ENCODE results near the gene TEX11.

DNA sequence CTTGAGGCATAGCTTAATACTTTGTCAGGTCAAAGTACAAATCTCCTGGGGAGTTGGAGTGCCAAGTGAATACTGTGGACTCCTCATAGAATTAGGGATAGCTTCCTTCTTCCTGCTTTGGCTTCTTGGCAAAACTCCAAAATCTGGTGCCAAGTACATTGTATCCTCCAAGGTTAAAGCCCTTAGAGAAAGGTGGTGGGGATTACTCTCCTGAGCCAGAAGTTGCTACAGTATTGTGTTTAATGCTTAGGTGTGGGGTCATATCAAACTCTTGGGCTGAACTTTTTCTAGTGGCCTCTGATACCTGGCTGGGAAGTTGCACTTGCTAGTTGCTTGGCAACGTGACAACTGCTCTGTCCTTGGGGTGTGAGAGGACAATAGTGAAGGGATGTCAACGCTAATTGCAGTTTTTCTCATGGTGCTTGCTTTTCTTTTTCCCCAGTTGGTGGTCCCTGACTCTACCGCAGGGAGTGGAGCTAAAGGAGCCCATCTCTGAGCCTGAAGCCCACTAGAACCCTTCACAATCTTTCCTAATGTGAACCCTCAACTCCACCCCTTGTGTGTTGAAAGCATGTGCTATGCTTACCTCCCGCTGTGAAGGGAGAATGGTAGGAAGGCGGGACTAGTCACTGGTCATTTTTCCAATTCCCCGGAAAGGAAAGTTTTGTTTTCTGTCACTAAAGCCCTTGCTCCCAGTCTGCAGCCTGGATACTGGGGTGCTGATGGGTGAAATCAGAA is 428.4 kb downstream of the TEX11 start:
- TF ChIP-seq, protein P1, sequence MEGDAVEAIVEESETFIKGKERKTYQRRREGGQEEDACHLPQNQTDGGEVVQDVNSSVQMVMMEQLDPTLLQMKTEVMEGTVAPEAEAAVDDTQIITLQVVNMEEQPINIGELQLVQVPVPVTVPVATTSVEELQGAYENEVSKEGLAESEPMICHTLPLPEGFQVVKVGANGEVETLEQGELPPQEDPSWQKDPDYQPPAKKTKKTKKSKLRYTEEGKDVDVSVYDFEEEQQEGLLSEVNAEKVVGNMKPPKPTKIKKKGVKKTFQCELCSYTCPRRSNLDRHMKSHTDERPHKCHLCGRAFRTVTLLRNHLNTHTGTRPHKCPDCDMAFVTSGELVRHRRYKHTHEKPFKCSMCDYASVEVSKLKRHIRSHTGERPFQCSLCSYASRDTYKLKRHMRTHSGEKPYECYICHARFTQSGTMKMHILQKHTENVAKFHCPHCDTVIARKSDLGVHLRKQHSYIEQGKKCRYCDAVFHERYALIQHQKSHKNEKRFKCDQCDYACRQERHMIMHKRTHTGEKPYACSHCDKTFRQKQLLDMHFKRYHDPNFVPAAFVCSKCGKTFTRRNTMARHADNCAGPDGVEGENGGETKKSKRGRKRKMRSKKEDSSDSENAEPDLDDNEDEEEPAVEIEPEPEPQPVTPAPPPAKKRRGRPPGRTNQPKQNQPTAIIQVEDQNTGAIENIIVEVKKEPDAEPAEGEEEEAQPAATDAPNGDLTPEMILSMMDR (IDR thresholded peaks at IDR 0.05; ENCODE audit: insufficient read depth, low read depth, low read length), result no peak
- no peak for TF ChIP-seq EZH2 (IDR thresholded peaks at IDR 0.05; ENCODE audit: insufficient read depth, low read length)

Data from astrocyte (in vitro differentiated cells and primary cell).